ENCODE data around the gene IRF4. TPM values are rescaled to one million over a fixed set of nuclear protein-coding genes. Genes with fewer than 3 reads are reported as not detected.

Gene IRF4
- total RNA-seq, 1 experiment from 2014 or later = 0.72 TPM

- ChIA-PET POLR2A (no interaction called here), CTCF (no interaction called here)
- H3K36me3 ChIP-seq (ENCODE audit: control insufficient read depth, insufficient read depth, low read length) = no peaks in the 10 kb centered on the region
- no peaks in the 10 kb centered on the region for H3K4me1 ChIP-seq (ENCODE audit: control insufficient read depth, insufficient read depth, low read length)
- ATAC-seq (no peak), DNase-seq (ENCODE audit: low read depth, low spot score) (no peak)
- no peak overlapping the region for H3K27ac ChIP-seq (ENCODE audit: low read length)
- peaks cover 6% of the 10 kb centered on the region; the same call in 1 of the 2 replicates for H3K27me3 ChIP-seq (ENCODE audit: control insufficient read depth, insufficient read depth, low read length)
- no peaks in the 10 kb centered on the region for H3K9me3 ChIP-seq (ENCODE audit: control insufficient read depth, insufficient read depth, low read depth, low read length)
- in situ Hi-C loops (cut with HindIII; ENCODE audit: low pct_unique_long_range_greater_than_20kb, low sequenced_read_pairs) = no loop called here
- intact Hi-C loops (cut with micrococcal nuclease; ENCODE audit: unreplicated experiment) = no loop called here
- no peak overlapping the region for H3K4me3 ChIP-seq (ENCODE audit: low read depth in 2 of 2, low read length in 2 of 2)
- no TSS peak for BruUV-seq (replicated peaks)
- no peak for TF ChIP-seq POLR2AphosphoS5 (IDR thresholded peaks at IDR 0.05; ENCODE audit: low read depth, low read length)
- TF ChIP-seq, protein P1, sequence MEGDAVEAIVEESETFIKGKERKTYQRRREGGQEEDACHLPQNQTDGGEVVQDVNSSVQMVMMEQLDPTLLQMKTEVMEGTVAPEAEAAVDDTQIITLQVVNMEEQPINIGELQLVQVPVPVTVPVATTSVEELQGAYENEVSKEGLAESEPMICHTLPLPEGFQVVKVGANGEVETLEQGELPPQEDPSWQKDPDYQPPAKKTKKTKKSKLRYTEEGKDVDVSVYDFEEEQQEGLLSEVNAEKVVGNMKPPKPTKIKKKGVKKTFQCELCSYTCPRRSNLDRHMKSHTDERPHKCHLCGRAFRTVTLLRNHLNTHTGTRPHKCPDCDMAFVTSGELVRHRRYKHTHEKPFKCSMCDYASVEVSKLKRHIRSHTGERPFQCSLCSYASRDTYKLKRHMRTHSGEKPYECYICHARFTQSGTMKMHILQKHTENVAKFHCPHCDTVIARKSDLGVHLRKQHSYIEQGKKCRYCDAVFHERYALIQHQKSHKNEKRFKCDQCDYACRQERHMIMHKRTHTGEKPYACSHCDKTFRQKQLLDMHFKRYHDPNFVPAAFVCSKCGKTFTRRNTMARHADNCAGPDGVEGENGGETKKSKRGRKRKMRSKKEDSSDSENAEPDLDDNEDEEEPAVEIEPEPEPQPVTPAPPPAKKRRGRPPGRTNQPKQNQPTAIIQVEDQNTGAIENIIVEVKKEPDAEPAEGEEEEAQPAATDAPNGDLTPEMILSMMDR (IDR thresholded peaks at IDR 0.05) = no peak
- TF ChIP-seq, protein P2, sequence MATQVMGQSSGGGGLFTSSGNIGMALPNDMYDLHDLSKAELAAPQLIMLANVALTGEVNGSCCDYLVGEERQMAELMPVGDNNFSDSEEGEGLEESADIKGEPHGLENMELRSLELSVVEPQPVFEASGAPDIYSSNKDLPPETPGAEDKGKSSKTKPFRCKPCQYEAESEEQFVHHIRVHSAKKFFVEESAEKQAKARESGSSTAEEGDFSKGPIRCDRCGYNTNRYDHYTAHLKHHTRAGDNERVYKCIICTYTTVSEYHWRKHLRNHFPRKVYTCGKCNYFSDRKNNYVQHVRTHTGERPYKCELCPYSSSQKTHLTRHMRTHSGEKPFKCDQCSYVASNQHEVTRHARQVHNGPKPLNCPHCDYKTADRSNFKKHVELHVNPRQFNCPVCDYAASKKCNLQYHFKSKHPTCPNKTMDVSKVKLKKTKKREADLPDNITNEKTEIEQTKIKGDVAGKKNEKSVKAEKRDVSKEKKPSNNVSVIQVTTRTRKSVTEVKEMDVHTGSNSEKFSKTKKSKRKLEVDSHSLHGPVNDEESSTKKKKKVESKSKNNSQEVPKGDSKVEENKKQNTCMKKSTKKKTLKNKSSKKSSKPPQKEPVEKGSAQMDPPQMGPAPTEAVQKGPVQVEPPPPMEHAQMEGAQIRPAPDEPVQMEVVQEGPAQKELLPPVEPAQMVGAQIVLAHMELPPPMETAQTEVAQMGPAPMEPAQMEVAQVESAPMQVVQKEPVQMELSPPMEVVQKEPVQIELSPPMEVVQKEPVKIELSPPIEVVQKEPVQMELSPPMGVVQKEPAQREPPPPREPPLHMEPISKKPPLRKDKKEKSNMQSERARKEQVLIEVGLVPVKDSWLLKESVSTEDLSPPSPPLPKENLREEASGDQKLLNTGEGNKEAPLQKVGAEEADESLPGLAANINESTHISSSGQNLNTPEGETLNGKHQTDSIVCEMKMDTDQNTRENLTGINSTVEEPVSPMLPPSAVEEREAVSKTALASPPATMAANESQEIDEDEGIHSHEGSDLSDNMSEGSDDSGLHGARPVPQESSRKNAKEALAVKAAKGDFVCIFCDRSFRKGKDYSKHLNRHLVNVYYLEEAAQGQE (IDR thresholded peaks at IDR 0.05; ENCODE audit: insufficient read depth in 1 of 2, low read depth in 2 of 2, low read length in 1 of 2) = no peak
- no peak for TF ChIP-seq TCF7L2 (IDR thresholded peaks at IDR 0.05; ENCODE audit: low read depth, low read length)
- no peak for TF ChIP-seq SIN3A (IDR thresholded peaks at IDR 0.05; ENCODE audit: borderline replicate concordance, insufficient read depth, low read depth, low read length)
These were observed 22.9 kb downstream of the IRF4 start for GRCh38 chr6:414447-414846.

GRCh38 chr6:415087-415486 is 23.5 kb downstream of the IRF4 start:
- H3K9me3 ChIP-seq (ENCODE audit: control insufficient read depth, insufficient read depth, low read depth, low read length) = no peaks in the 10 kb centered on the region
- no peaks in the 10 kb centered on the region for H3K4me1 ChIP-seq (ENCODE audit: control insufficient read depth, insufficient read depth, low read length)
- no peak for DNase-seq (ENCODE audit: low read depth, low spot score)
- ATAC-seq = no peak
- POLR2A ChIA-PET = no interaction called here
- H3K4me3 ChIP-seq (ENCODE audit: low read depth in 2 of 2, low read length in 2 of 2) = no peak overlapping the region
- H3K27me3 ChIP-seq (ENCODE audit: control insufficient read depth, insufficient read depth, low read length) = peaks cover 6% of the 10 kb centered on the region; the same call in 1 of the 2 replicates
- in situ Hi-C loops (cut with HindIII; ENCODE audit: low pct_unique_long_range_greater_than_20kb, low sequenced_read_pairs) (no loop called here), intact Hi-C loops (cut with micrococcal nuclease; ENCODE audit: unreplicated experiment) (no loop called here)
- BruUV-seq (replicated peaks) = no TSS peak
- TF ChIP-seq POLR2AphosphoS5 (IDR thresholded peaks at IDR 0.05; ENCODE audit: low read depth, low read length) (no peak), SIN3A (IDR thresholded peaks at IDR 0.05; ENCODE audit: borderline replicate concordance, insufficient read depth, low read depth, low read length) (no peak), TCF7L2 (IDR thresholded peaks at IDR 0.05; ENCODE audit: low read depth, low read length) (no peak)
- TF ChIP-seq, protein P1 (IDR thresholded peaks at IDR 0.05) = no peak
- TF ChIP-seq, protein P2 (IDR thresholded peaks at IDR 0.05; ENCODE audit: insufficient read depth in 1 of 2, low read depth in 2 of 2, low read length in 1 of 2) = no peak
- no peak overlapping the region for H3K27ac ChIP-seq (ENCODE audit: low read length)
- CTCF ChIA-PET = no interaction called here
- no peaks in the 10 kb centered on the region for H3K36me3 ChIP-seq (ENCODE audit: control insufficient read depth, insufficient read depth, low read length)

All from Panc1 (cell line).